HepG2 (cell line): ENCODE measurements around the gene CYTH1. TPM values are rescaled to one million over a fixed set of nuclear protein-coding genes. Genes with fewer than 3 reads are reported as not detected.

Experiments used
- GLI4 ChIP-seq: sonication (generic); formaldehyde crosslinking; IDR thresholded peaks from 2 replicates; pipeline ENCODE4 v1.5.1; 2020; ENCODE audit warnings: missing genetic modification reagents, mild to moderate bottlenecking, moderate library complexity, borderline replicate concordance
- HMG20A ChIP-seq: IDR thresholded peaks from 2 replicates; pipeline ENCODE4 v1.6.1; 2016; ENCODE audit warnings: borderline replicate concordance
- IKZF1 ChIP-seq: fragments of 450-650 bp; IDR thresholded peaks from 2 replicates; pipeline ENCODE4 v1.7.1; 2016
- MAFF ChIP-seq: IDR thresholded peaks from 2 replicates; pipeline ENCODE4 v1.6.1; 2011; ENCODE audit warnings: low read depth, low read length, improper control_type of control experiment
- MATR3 ChIP-seq: sonication (generic); formaldehyde crosslinking; IDR thresholded peaks from 2 replicates; pipeline ENCODE4 v1.4.0; 2020; ENCODE audit warnings: missing genetic modification reagents
- MED8 ChIP-seq: sonication (generic); formaldehyde crosslinking; IDR thresholded peaks from 2 replicates; pipeline ENCODE4 v1.8.1; 2023; ENCODE audit warnings: mild to moderate bottlenecking, missing genetic modification reagents; ENCODE audit not compliant: insufficient replicate concordance
- NFYB ChIP-seq: sonication (generic); formaldehyde crosslinking; IDR thresholded peaks from 2 replicates; pipeline ENCODE4 v1.4.0; 2020; ENCODE audit warnings: missing genetic modification reagents
- NKX3-1 ChIP-seq: sonication (generic); formaldehyde crosslinking; IDR thresholded peaks from 2 replicates; pipeline ENCODE4 v1.5.0; 2020; ENCODE audit warnings: missing genetic modification reagents
- RORA ChIP-seq: sonication (generic); formaldehyde crosslinking; IDR thresholded peaks from 2 replicates; pipeline ENCODE4 v1.5.0; 2020; ENCODE audit warnings: mild to moderate bottlenecking, missing genetic modification reagents, moderate library complexity
- ZNF34 ChIP-seq: sonication (generic); formaldehyde crosslinking; IDR thresholded peaks from 2 replicates; pipeline ENCODE4 v1.4.0; 2020; ENCODE audit warnings: mild to moderate bottlenecking, missing genetic modification reagents, borderline replicate concordance
- ZNF431 ChIP-seq: sonication (generic); formaldehyde crosslinking; IDR thresholded peaks from 2 replicates; pipeline ENCODE4 v1.9.0; 2022; ENCODE audit warnings: missing genetic modification reagents, low read depth, mild to moderate bottlenecking, borderline replicate concordance
- ZNF510 ChIP-seq: sonication (generic); formaldehyde crosslinking; IDR thresholded peaks from 2 replicates; pipeline ENCODE4 v1.4.0; 2020; ENCODE audit warnings: low read depth, mild to moderate bottlenecking, missing genetic modification reagents
- ZNF562 ChIP-seq: sonication (generic); formaldehyde crosslinking; IDR thresholded peaks from 2 replicates; pipeline ENCODE4 v1.8.0; 2022; ENCODE audit warnings: missing genetic modification reagents, borderline replicate concordance
- ZSCAN12 ChIP-seq: sonication (generic); formaldehyde crosslinking; IDR thresholded peaks from 2 replicates; pipeline ENCODE4 v1.9.0; 2021; ENCODE audit warnings: mild to moderate bottlenecking, missing genetic modification reagents
- polyA plus RNA-seq, 8 experiments: library from polyadenylated mRNA; depleted of rRNA in 3 of 8; stranded (reverse) in 7 of 8; unstranded in 1 of 8; fragments of >200 nt; fragmentation: Illumina TruSeq in 4 of 8; extraction: Trizol in 4 of 8; gene quantifications; 2 replicates each; pipeline versions ENCODE4 v1.2.1 to v1.2.3, GENCODE V29; 2011 to 2016; ENCODE audit warnings: low read depth in 4 of 8, missing spikeins in 1 of 8, mixed read lengths in 1 of 8; ENCODE audit not compliant: insufficient read depth in 1 of 8
- total RNA-seq, 5 experiments: library from RNA; depleted of rRNA; stranded (reverse); fragments of >200 nt; fragmentation: Illumina TruSeq; extraction: Trizol; gene quantifications; 2 replicates each; pipeline ENCODE4 v1.2.3, GENCODE V29; 2016; ENCODE audit warnings: low read depth in 1 of 5
- TF ChIP-seq, protein P1 (sequence below), 2 experiments: sonication (generic) in 1 of 2; formaldehyde crosslinking in 1 of 2; IDR thresholded peaks; 2 replicates each; pipeline versions ENCODE4 v1.6.1 to v1.9.0; 2014 to 2022; ENCODE audit warnings: antibody characterized with exemption in 1 of 2, borderline replicate concordance in 1 of 2, inconsistent platforms in 1 of 2, low read depth in 1 of 2, missing genetic modification reagents in 1 of 2
- TF ChIP-seq, protein P2 (sequence below): sonication (generic); formaldehyde crosslinking; IDR thresholded peaks from 2 replicates; pipeline ENCODE4 v1.5.0; 2020; ENCODE audit warnings: missing genetic modification reagents
- TF ChIP-seq, protein P3 (sequence below): sonication (generic); formaldehyde crosslinking; conservative IDR thresholded peaks from 2 replicates; pipeline ENCODE4 v1.8.0; 2022; ENCODE audit warnings: low read depth, missing genetic modification reagents
- TF ChIP-seq, protein P4 (sequence below): sonication (generic); formaldehyde crosslinking; IDR thresholded peaks from 2 replicates; pipeline ENCODE4 v1.8.1; 2023; ENCODE audit warnings: mild to moderate bottlenecking, inconsistent platforms, moderate library complexity, missing genetic modification reagents, borderline replicate concordance
- TF ChIP-seq, protein P5 (sequence below): sonication (generic); formaldehyde crosslinking; IDR thresholded peaks from 2 replicates; pipeline ENCODE4 v1.4.0; 2020; ENCODE audit warnings: missing genetic modification reagents

Gene CYTH1
- total and polyA plus RNA-seq, 2 of the 13 experiments (the other 11 are each of a cell fraction or from before 2014, with no cell fraction given) = 20.1 to 48.9 TPM

DNA sequence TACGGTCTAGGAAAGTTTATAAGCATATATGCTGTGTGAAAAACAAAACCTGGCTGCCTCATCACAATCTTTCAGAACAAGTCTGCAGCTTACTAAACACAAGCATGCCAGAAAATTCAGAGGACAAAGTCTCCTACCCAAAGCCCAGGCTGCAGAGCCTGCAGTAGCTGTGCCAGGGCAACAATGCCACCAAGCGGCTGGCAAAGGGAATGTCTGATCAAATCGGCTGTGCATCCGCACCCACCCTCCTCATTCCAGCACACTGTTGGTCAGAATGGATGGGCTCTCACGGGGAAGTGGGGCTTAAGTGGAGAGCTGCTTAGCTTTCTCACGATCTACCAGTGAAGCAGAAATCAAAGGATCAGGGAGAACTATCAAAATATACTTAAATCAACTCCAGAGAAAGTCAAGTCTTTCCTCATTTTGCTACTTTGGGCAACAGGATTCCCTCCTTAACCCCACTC, 73.5 kb downstream of the CYTH1 start (continued):
- TF ChIP-seq ZNF431 (CRISPR knock-in tag) (no peak), MAFF (no peak), RORA (CRISPR knock-in tag) (no peak), IKZF1 (no peak), ZSCAN12 (CRISPR knock-in tag) (0 out of 2 replicates have a peak, but pooled peaks have one; percentile 7), NKX3-1 (CRISPR knock-in tag) (no peak), HMG20A (CRISPR knock-in tag) (no peak), ZNF510 (no peak), GLI4 (no peak), NFYB (CRISPR knock-in tag) (no peak), ZNF562 (CRISPR knock-in tag) (no peak), MED8 (no peak), MATR3 (CRISPR knock-in tag) (no peak), ZNF34 (CRISPR knock-in tag) (0 out of 2 replicates have a peak, but pooled peaks have one; percentile 51)
- TF ChIP-seq, protein P1, sequence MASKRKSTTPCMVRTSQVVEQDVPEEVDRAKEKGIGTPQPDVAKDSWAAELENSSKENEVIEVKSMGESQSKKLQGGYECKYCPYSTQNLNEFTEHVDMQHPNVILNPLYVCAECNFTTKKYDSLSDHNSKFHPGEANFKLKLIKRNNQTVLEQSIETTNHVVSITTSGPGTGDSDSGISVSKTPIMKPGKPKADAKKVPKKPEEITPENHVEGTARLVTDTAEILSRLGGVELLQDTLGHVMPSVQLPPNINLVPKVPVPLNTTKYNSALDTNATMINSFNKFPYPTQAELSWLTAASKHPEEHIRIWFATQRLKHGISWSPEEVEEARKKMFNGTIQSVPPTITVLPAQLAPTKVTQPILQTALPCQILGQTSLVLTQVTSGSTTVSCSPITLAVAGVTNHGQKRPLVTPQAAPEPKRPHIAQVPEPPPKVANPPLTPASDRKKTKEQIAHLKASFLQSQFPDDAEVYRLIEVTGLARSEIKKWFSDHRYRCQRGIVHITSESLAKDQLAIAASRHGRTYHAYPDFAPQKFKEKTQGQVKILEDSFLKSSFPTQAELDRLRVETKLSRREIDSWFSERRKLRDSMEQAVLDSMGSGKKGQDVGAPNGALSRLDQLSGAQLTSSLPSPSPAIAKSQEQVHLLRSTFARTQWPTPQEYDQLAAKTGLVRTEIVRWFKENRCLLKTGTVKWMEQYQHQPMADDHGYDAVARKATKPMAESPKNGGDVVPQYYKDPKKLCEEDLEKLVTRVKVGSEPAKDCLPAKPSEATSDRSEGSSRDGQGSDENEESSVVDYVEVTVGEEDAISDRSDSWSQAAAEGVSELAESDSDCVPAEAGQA (IDR thresholded peaks at IDR 0.05; ENCODE audit: low read depth) = no peak
- TF ChIP-seq, protein P1 (CRISPR knock-in tag; IDR thresholded peaks at IDR 0.05; ENCODE audit: borderline replicate concordance) = no peak
- TF ChIP-seq, protein P2, sequence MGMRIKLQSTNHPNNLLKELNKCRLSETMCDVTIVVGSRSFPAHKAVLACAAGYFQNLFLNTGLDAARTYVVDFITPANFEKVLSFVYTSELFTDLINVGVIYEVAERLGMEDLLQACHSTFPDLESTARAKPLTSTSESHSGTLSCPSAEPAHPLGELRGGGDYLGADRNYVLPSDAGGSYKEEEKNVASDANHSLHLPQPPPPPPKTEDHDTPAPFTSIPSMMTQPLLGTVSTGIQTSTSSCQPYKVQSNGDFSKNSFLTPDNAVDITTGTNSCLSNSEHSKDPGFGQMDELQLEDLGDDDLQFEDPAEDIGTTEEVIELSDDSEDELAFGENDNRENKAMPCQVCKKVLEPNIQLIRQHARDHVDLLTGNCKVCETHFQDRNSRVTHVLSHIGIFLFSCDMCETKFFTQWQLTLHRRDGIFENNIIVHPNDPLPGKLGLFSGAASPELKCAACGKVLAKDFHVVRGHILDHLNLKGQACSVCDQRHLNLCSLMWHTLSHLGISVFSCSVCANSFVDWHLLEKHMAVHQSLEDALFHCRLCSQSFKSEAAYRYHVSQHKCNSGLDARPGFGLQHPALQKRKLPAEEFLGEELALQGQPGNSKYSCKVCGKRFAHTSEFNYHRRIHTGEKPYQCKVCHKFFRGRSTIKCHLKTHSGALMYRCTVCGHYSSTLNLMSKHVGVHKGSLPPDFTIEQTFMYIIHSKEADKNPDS (CRISPR knock-in tag) = no peak
- TF ChIP-seq, protein P3, sequence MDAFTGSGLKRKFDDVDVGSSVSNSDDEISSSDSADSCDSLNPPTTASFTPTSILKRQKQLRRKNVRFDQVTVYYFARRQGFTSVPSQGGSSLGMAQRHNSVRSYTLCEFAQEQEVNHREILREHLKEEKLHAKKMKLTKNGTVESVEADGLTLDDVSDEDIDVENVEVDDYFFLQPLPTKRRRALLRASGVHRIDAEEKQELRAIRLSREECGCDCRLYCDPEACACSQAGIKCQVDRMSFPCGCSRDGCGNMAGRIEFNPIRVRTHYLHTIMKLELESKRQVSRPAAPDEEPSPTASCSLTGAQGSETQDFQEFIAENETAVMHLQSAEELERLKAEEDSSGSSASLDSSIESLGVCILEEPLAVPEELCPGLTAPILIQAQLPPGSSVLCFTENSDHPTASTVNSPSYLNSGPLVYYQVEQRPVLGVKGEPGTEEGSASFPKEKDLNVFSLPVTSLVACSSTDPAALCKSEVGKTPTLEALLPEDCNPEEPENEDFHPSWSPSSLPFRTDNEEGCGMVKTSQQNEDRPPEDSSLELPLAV (CRISPR knock-in tag) = no peak
- TF ChIP-seq, protein P4, sequence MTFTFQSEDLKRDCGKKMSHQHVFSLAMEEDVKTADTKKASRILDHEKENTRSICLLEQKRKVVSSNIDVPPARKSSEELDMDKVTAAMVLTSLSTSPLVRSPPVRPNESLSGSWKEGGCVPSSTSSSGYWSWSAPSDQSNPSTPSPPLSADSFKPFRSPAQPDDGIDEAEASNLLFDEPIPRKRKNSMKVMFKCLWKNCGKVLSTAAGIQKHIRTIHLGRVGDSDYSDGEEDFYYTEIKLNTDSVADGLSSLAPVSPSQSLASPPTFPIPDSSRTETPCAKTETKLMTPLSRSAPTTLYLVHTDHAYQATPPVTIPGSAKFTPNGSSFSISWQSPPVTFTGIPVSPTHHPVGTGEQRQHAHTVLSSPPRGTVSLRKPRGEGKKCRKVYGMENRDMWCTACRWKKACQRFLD (CRISPR knock-in tag) = no peak
- TF ChIP-seq, protein P5, sequence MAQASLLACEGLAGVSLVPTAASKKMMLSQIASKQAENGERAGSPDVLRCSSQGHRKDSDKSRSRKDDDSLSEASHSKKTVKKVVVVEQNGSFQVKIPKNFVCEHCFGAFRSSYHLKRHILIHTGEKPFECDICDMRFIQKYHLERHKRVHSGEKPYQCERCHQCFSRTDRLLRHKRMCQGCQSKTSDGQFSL (CRISPR knock-in tag) = no peak
